Measurements from ENCODE around the gene BRCA2.
A peak's percentile ranks its signal among the peaks of the same experiment; 100 is the strongest.

The BRCA2 gene, protein sequence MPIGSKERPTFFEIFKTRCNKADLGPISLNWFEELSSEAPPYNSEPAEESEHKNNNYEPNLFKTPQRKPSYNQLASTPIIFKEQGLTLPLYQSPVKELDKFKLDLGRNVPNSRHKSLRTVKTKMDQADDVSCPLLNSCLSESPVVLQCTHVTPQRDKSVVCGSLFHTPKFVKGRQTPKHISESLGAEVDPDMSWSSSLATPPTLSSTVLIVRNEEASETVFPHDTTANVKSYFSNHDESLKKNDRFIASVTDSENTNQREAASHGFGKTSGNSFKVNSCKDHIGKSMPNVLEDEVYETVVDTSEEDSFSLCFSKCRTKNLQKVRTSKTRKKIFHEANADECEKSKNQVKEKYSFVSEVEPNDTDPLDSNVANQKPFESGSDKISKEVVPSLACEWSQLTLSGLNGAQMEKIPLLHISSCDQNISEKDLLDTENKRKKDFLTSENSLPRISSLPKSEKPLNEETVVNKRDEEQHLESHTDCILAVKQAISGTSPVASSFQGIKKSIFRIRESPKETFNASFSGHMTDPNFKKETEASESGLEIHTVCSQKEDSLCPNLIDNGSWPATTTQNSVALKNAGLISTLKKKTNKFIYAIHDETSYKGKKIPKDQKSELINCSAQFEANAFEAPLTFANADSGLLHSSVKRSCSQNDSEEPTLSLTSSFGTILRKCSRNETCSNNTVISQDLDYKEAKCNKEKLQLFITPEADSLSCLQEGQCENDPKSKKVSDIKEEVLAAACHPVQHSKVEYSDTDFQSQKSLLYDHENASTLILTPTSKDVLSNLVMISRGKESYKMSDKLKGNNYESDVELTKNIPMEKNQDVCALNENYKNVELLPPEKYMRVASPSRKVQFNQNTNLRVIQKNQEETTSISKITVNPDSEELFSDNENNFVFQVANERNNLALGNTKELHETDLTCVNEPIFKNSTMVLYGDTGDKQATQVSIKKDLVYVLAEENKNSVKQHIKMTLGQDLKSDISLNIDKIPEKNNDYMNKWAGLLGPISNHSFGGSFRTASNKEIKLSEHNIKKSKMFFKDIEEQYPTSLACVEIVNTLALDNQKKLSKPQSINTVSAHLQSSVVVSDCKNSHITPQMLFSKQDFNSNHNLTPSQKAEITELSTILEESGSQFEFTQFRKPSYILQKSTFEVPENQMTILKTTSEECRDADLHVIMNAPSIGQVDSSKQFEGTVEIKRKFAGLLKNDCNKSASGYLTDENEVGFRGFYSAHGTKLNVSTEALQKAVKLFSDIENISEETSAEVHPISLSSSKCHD (N-terminal part only)

DNA sequence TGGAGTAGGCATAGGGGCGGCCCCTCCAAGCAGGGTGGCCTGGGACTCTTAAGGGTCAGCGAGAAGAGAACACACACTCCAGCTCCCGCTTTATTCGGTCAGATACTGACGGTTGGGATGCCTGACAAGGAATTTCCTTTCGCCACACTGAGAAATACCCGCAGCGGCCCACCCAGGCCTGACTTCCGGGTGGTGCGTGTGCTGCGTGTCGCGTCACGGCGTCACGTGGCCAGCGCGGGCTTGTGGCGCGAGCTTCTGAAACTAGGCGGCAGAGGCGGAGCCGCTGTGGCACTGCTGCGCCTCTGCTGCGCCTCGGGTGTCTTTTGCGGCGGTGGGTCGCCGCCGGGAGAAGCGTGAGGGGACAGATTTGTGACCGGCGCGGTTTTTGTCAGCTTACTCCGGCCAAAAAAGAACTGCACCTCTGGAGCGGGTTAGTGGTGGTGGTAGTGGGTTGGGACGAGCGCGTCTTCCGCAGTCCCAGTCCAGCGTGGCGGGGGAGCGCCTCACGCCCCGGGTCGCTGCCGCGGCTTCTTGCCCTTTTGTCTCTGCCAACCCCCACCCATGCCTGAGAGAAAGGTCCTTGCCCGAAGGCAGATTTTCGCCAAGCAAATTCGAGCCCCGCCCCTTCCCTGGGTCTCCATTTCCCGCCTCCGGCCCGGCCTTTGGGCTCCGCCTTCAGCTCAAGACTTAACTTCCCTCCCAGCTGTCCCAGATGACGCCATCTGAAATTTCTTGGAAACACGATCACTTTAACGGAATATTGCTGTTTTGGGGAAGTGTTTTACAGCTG, at the start of gene BRCA2, which contains the start of gene ZAR1L:
Gene BRCA2 (plus strand): TSS at position 271 of the 790 bp plus-strand sequence. CDS start 953 bp downstream, outside the sequence.
Gene ZAR1L (minus strand): TSS at position 126 of the 790 bp plus-strand sequence. CDS start 3,438 bp downstream, outside the sequence.
- TF ChIP-seq, protein P1, sequence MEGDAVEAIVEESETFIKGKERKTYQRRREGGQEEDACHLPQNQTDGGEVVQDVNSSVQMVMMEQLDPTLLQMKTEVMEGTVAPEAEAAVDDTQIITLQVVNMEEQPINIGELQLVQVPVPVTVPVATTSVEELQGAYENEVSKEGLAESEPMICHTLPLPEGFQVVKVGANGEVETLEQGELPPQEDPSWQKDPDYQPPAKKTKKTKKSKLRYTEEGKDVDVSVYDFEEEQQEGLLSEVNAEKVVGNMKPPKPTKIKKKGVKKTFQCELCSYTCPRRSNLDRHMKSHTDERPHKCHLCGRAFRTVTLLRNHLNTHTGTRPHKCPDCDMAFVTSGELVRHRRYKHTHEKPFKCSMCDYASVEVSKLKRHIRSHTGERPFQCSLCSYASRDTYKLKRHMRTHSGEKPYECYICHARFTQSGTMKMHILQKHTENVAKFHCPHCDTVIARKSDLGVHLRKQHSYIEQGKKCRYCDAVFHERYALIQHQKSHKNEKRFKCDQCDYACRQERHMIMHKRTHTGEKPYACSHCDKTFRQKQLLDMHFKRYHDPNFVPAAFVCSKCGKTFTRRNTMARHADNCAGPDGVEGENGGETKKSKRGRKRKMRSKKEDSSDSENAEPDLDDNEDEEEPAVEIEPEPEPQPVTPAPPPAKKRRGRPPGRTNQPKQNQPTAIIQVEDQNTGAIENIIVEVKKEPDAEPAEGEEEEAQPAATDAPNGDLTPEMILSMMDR (IDR thresholded peaks at IDR 0.05; ENCODE audit: low read length, missing control alignments), result no peak
- DNase-seq (ENCODE audit: low read depth), result peak; percentile 91
- H3K4me3 ChIP-seq (replicated peaks; ENCODE audit: low read depth, low read length), result peak within 1 kb of the TSS; percentile 93

DNA sequence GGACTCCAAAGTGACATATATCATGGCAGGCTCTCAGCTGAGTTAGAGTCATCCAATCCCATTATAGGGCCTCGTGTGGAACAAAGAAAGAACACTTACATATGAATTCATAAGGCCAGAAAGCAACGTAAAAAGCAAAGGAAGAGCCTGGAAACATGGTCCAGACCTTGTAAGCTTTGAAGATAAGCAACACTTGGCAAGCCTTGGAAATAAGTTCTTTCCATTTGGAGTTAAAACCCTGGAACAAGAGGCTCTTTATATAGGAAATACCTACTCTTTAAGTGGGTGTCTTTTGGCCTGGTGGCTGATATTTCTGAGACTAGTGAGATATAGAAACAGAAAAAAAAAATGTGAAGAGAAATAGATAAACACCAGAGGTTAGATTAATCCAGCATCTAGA, 49.6 kb upstream of the BRCA2 start:
- H3K4me3 ChIP-seq (replicated peaks; ENCODE audit: low read depth, low read length), result no peak overlapping the region
- DNase-seq (ENCODE audit: low read depth), result peak; percentile 46
- TF ChIP-seq, protein P1 (IDR thresholded peaks at IDR 0.05; ENCODE audit: low read length, missing control alignments), result no peak

DNA sequence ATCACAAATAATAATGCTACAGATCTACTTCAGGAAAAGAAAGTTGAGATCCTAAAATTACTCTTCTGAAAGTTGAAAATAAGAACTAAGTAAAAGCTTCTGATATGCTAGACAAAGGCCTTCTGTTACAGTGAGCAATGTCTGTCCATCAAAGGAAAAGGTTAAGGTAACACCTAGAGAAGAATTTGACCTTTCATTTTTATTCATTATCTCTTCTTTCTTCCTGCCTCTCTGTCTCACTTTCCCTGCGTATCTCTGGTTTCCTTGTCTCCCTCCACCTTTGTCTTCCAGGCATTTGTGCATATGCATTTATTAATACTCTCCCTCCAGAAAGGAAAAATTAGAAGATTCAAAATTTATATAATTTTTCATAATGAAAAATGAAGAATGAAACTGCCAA, 49.2 kb upstream of the BRCA2 start:
- H3K4me3 ChIP-seq (replicated peaks; ENCODE audit: low read depth, low read length), result no peak overlapping the region
- TF ChIP-seq, protein P1 (IDR thresholded peaks at IDR 0.05; ENCODE audit: low read length, missing control alignments), result no peak
- no peak for DNase-seq (ENCODE audit: low read depth)

DNA sequence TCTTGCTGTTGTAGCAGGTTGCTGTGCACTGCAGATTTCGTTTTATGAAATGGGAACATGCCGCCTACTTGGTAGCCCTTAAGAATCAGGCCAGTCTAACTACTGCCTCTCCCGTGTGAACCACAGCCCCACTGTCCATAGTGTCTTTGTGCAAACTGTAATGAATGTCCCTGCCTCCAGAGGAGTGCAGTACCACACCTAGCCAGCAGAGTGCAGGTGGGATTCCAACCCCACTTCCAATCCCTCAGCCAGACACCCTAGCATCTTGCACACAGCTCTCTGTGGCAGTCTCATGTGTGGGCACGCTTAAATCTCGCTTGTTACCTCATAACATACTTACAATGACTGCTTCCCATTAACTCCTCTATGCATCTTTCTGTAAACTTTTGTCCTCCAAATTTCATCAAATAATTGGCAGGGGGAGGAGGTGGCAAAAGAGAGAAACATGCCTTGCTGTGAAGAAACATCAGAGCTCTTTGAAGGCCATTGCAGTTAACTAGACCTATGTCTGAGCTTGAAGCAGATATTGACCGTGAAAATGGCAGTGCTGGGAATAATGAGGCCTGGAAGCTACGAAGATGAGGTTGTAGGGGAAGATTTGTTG, 47.4 kb upstream of the BRCA2 start:
- TF ChIP-seq, protein P1 (IDR thresholded peaks at IDR 0.05; ENCODE audit: low read length, missing control alignments), result peak; percentile 39
- H3K4me3 ChIP-seq (replicated peaks; ENCODE audit: low read depth, low read length), result no peak overlapping the region
- DNase-seq (ENCODE audit: low read depth), result no peak

DNA sequence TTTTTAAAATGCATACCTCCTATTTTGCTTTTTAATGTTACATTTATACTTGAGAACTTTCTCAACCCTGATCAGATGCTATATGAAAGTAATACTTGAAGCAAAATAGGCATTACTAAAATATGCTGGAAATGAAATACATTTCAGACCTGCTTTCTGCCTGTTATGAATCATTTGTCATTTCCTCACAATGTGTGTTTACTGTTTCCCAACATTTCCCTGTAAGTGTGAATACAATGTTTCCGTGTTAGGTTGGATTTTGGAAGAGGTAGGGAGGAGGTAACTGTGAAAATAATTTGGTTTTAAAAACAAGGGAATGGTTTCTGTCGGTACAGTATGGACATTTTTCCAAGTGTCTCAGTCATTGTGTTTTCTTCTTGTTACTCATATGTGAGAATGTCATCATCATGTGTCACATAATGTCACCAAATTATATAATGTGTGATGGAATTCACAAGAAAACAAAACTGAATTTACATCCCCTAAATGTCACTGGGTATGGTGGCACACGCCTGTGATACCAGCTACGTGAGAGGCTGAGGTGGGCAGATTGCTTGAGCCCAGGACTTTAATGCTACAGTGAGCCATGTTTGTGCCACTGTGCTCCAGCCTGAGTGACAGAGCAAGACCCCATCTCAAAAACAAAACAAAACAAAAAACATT, 43.2 kb upstream of the BRCA2 start:
- DNase-seq (ENCODE audit: low read depth), result peak; percentile 53
- TF ChIP-seq, protein P1 (IDR thresholded peaks at IDR 0.05; ENCODE audit: low read length, missing control alignments), result no peak
- H3K4me3 ChIP-seq (replicated peaks; ENCODE audit: low read depth, low read length), result no peak overlapping the region
